Measurements from ENCODE around the gene LRMDA. TPM values are rescaled to one million over a fixed set of nuclear protein-coding genes. Genes with fewer than 3 reads are reported as not detected.

The LRMDA gene
- total RNA-seq, 1 donor from 2014 or later = 19.4 TPM

GRCh38 chr10:75424571-75424970 lies 6.9 kb upstream of the LRMDA start:
- Mint-ChIP-seq H3K9me3 (ENCODE audit: unreplicated experiment) (no peaks in the 10 kb centered on the region), H3K4me1 (ENCODE audit: unreplicated experiment) (peaks cover 20% of the 10 kb centered on the region), H3K4me3 (ENCODE audit: unreplicated experiment) (no peak overlapping the region), H3K36me3 (ENCODE audit: low read depth, unreplicated experiment) (no peaks in the 10 kb centered on the region), H3K27ac (ENCODE audit: unreplicated experiment) (no peak overlapping the region), H3K27me3 (ENCODE audit: unreplicated experiment) (peaks cover 9% of the 10 kb centered on the region)
- no peak for DNase-seq (ENCODE audit: low spot score)
- TF ChIP-seq CTCF (IDR thresholded peaks at IDR 0.05; ENCODE audit: unreplicated experiment) = no peak

GRCh38 chr10:75425291-75426079 lies 5.9 kb upstream of the LRMDA start:
- H3K27ac Mint-ChIP-seq (ENCODE audit: unreplicated experiment) = no peak overlapping the region
- H3K36me3 Mint-ChIP-seq (ENCODE audit: low read depth, unreplicated experiment) = no peaks in the 10 kb centered on the region
- peaks cover 7% of the 10 kb centered on the region for H3K27me3 Mint-ChIP-seq (ENCODE audit: unreplicated experiment)
- peaks cover 28% of the 10 kb centered on the region for H3K4me1 Mint-ChIP-seq (ENCODE audit: unreplicated experiment)
- H3K9me3 Mint-ChIP-seq (ENCODE audit: unreplicated experiment) = no peaks in the 10 kb centered on the region
- TF ChIP-seq CTCF (IDR thresholded peaks at IDR 0.05; ENCODE audit: unreplicated experiment) = no peak
- H3K4me3 Mint-ChIP-seq (ENCODE audit: unreplicated experiment) = no peak overlapping the region
- no peak for DNase-seq (ENCODE audit: low spot score)

- no peak for TF ChIP-seq CTCF (IDR thresholded peaks at IDR 0.05; ENCODE audit: unreplicated experiment)
- H3K27ac Mint-ChIP-seq (ENCODE audit: unreplicated experiment) = no peak overlapping the region
- no peak overlapping the region for H3K4me3 Mint-ChIP-seq (ENCODE audit: unreplicated experiment)
- peaks cover 31% of the 10 kb centered on the region for H3K4me1 Mint-ChIP-seq (ENCODE audit: unreplicated experiment)
- H3K27me3 Mint-ChIP-seq (ENCODE audit: unreplicated experiment) = peaks cover 7% of the 10 kb centered on the region
- H3K9me3 Mint-ChIP-seq (ENCODE audit: unreplicated experiment) = no peaks in the 10 kb centered on the region
- DNase-seq (ENCODE audit: low spot score) = no peak
- H3K36me3 Mint-ChIP-seq (ENCODE audit: low read depth, unreplicated experiment) = no peaks in the 10 kb centered on the region
Measured at GRCh38 chr10:75426880-75427279, 4.5 kb upstream of the LRMDA start.

GRCh38 chr10:75427951-75428350 lies 3.5 kb upstream of the LRMDA start:
- peak overlapping the region; percentile 49 for H3K27ac Mint-ChIP-seq (ENCODE audit: unreplicated experiment)
- DNase-seq (ENCODE audit: low spot score) = no peak
- H3K9me3 Mint-ChIP-seq (ENCODE audit: unreplicated experiment) = no peaks in the 10 kb centered on the region
- no peak for TF ChIP-seq CTCF (IDR thresholded peaks at IDR 0.05; ENCODE audit: unreplicated experiment)
- peak overlapping the region; percentile 70 for H3K4me3 Mint-ChIP-seq (ENCODE audit: unreplicated experiment)
- H3K27me3 Mint-ChIP-seq (ENCODE audit: unreplicated experiment) = peaks cover 8% of the 10 kb centered on the region
- H3K4me1 Mint-ChIP-seq (ENCODE audit: unreplicated experiment) = peaks cover 40% of the 10 kb centered on the region
- no peaks in the 10 kb centered on the region for H3K36me3 Mint-ChIP-seq (ENCODE audit: low read depth, unreplicated experiment)

GRCh38 chr10:75428434-75429158 lies 2.8 kb upstream of the LRMDA start:
- H3K4me3 Mint-ChIP-seq (ENCODE audit: unreplicated experiment) = peak overlapping the region; percentile 70
- peaks cover 46% of the 10 kb centered on the region for H3K4me1 Mint-ChIP-seq (ENCODE audit: unreplicated experiment)
- TF ChIP-seq CTCF (IDR thresholded peaks at IDR 0.05; ENCODE audit: unreplicated experiment) = no peak
- H3K9me3 Mint-ChIP-seq (ENCODE audit: unreplicated experiment) = no peaks in the 10 kb centered on the region
- no peaks in the 10 kb centered on the region for H3K36me3 Mint-ChIP-seq (ENCODE audit: low read depth, unreplicated experiment)
- no peak for DNase-seq (ENCODE audit: low spot score)
- peak overlapping the region; percentile 49 for H3K27ac Mint-ChIP-seq (ENCODE audit: unreplicated experiment)
- H3K27me3 Mint-ChIP-seq (ENCODE audit: unreplicated experiment) = peaks cover 6% of the 10 kb centered on the region
